GM21576 (cell line): ENCODE data around the gene FABP7.

ENCODE experiments used
- ATAC-seq: cut with Tn5 transposase; IDR thresholded peaks from one replicate; pipeline ENCODE4 v1.9.1; 2021; ENCODE audit warnings: mild to moderate bottlenecking, moderate library complexity; ENCODE audit not compliant: unreplicated experiment

Gene FABP7

GRCh38 chr6:122833021-122833491 is 53.5 kb downstream of the FABP7 start:
- ATAC-seq = no peak
